Natural killer cell (primary cell): ENCODE results near the gene NES. TPM values are rescaled to one million over a fixed set of nuclear protein-coding genes. Genes with fewer than 3 reads are reported as not detected.

ENCODE experiments used
- ATAC-seq, 3 donors: fragments of 150-1000 bp in 2 of 3; fragments of 200-7000 bp in 1 of 3; cut with Tn5 transposase; 1 replicate in 1 of 3; 2 replicates in 2 of 3; pipeline ENCODE4 v1.10.0; 2021; ENCODE audit warnings: mild to moderate bottlenecking in 2 of 3, moderate library complexity in 2 of 3
- DNase-seq, 2 donors: peaks; one replicate each; pipeline versions ENCODE4 v3.0.0 to v3.0.0-alpha.2; 2013 to 2021; ENCODE audit warnings: mixed read lengths in 1 of 2
- H3K27ac ChIP-seq: one replicate; pipeline ENCODE4 v1.5.1; 2013; ENCODE audit warnings: mild to moderate bottlenecking, low read length
- H3K27me3 ChIP-seq: one replicate; pipeline ENCODE4 v1.6.1; 2013; ENCODE audit warnings: low read length; ENCODE audit not compliant: control insufficient read depth, insufficient read depth
- H3K36me3 ChIP-seq: one replicate; pipeline ENCODE4 v1.6.1; 2013; ENCODE audit warnings: low read length; ENCODE audit not compliant: control insufficient read depth, insufficient read depth
- H3K4me1 ChIP-seq: one replicate; pipeline ENCODE4 v1.6.1; 2013; ENCODE audit warnings: low read length; ENCODE audit not compliant: control insufficient read depth, insufficient read depth
- H3K4me3 ChIP-seq: one replicate; pipeline ENCODE4 v1.5.1; 2013; ENCODE audit warnings: low read length
- H3K9me3 ChIP-seq: one replicate; pipeline ENCODE4 v1.6.1; 2013; ENCODE audit warnings: low read length; ENCODE audit not compliant: control insufficient read depth, insufficient read depth
- H3K27ac Mint-ChIP-seq, 2 donors: one replicate each; pipeline ENCODE4 v1.8.0; 2022; ENCODE audit warnings: mild to moderate bottlenecking in 2 of 2, mixed read lengths in 2 of 2, moderate library complexity in 1 of 2
- H3K27me3 Mint-ChIP-seq, 2 donors: one replicate each; pipeline ENCODE4 v1.8.0; 2022; ENCODE audit warnings: low read depth in 2 of 2, mixed read lengths in 2 of 2
- H3K36me3 Mint-ChIP-seq: one replicate; pipeline ENCODE4 v1.8.0; 2022; ENCODE audit warnings: mixed read lengths
- H3K4me1 Mint-ChIP-seq, 2 donors: one replicate each; pipeline ENCODE4 v1.8.0; 2022; ENCODE audit warnings: mixed read lengths in 2 of 2
- H3K4me3 Mint-ChIP-seq: one replicate; pipeline ENCODE4 v1.8.0; 2022; ENCODE audit warnings: mild to moderate bottlenecking, moderate library complexity, mixed read lengths
- H3K9me3 Mint-ChIP-seq, 2 donors: one replicate each; pipeline ENCODE4 v1.8.0; 2022; ENCODE audit warnings: mixed read lengths in 2 of 2
- CTCF ChIP-seq: fragments of 200-600 bp; IDR thresholded peaks from one replicate; pipeline ENCODE4 v1.8.0; 2022; ENCODE audit warnings: antibody characterized with exemption
- WGBS: methylation state at CpG from one replicate; pipeline ENCODE4 v1.1.7; 2013; ENCODE audit warnings: missing lambda C conversion rate; ENCODE audit not compliant: insufficient coverage; 5-methylcytosine and 5-hydroxymethylcytosine counted together
- intact Hi-C: fragments of 100-400 bp; cut with micrococcal nuclease; formaldehyde crosslinking; loops from one replicate; pipeline ENCODE4 v1.14.2; 2022
- total RNA-seq, 4 donors: library from RNA; stranded (reverse); fragments of 120-200 nt in 1 of 4; gene quantifications; one replicate each; pipeline versions ENCODE4 v1.2.3 to v1.2.4, GENCODE V29; 2013 to 2022

NES gene
- total RNA-seq, 3 donors from 2014 or later (not counting 1 experiment from before 2014, with no cell fraction given): not detected

- WGBS: 69% methylated on average over 5 of the region's 5 CpGs
- H3K4me1 Mint-ChIP-seq: peaks cover 24 to 30% of the 10 kb centered on the region in 2 donors
- H3K27me3 Mint-ChIP-seq: peaks cover 0 to 3% of the 10 kb centered on the region in 2 donors
- intact Hi-C loops: no loop called here
- H3K27ac ChIP-seq: no peak overlapping the region
- DNase-seq (no peak), ATAC-seq (no peak)
- H3K36me3 Mint-ChIP-seq: no peaks in the 10 kb centered on the region
- H3K27ac Mint-ChIP-seq: no peak overlapping the region
- H3K9me3 ChIP-seq: no peaks in the 10 kb centered on the region
- H3K4me3 ChIP-seq: no peak overlapping the region
- H3K4me1 ChIP-seq: peaks cover 51% of the 10 kb centered on the region
- no peak for TF ChIP-seq CTCF
- H3K4me3 Mint-ChIP-seq: no peak overlapping the region
- H3K9me3 Mint-ChIP-seq: no peaks in the 10 kb centered on the region
- H3K36me3 ChIP-seq: no peaks in the 10 kb centered on the region
- H3K27me3 ChIP-seq: no peaks in the 10 kb centered on the region
These were observed 13.0 kb downstream of the NES start for GRCh38 chr1:156664046-156664766.

GRCh38 chr1:156663178-156663577, 14.0 kb downstream of the NES start:
- H3K36me3 ChIP-seq: no peaks in the 10 kb centered on the region
- H3K9me3 ChIP-seq: no peaks in the 10 kb centered on the region
- Mint-ChIP-seq H3K9me3 (no peaks in the 10 kb centered on the region), H3K27ac (peak overlapping the region in 1 of 2 donors; percentile 52), H3K4me1 (peaks cover 34 to 40% of the 10 kb centered on the region in 2 donors), H3K27me3 (peaks cover 0 to 3% of the 10 kb centered on the region in 2 donors), H3K36me3 (no peaks in the 10 kb centered on the region), H3K4me3 (no peak overlapping the region)
- no peak overlapping the region for H3K27ac ChIP-seq
- no peaks in the 10 kb centered on the region for H3K27me3 ChIP-seq
- H3K4me3 ChIP-seq: no peak overlapping the region
- peaks cover 61% of the 10 kb centered on the region for H3K4me1 ChIP-seq
- WGBS: 40% methylated on average over 5 of the region's 5 CpGs
- no peak for TF ChIP-seq CTCF
- ATAC-seq: no peak
- intact Hi-C loops: no loop called here
- DNase-seq: no peak

- peaks cover 35 to 45% of the 10 kb centered on the region in 2 donors for H3K4me1 Mint-ChIP-seq
- DNase-seq (no peak), ATAC-seq (no peak)
- no peaks in the 10 kb centered on the region for H3K9me3 ChIP-seq
- no peak overlapping the region for H3K4me3 ChIP-seq
- peaks cover 0 to 3% of the 10 kb centered on the region in 2 donors for H3K27me3 Mint-ChIP-seq
- peaks cover 66% of the 10 kb centered on the region for H3K4me1 ChIP-seq
- TF ChIP-seq CTCF: no peak
- H3K27me3 ChIP-seq: no peaks in the 10 kb centered on the region
- WGBS: 93% methylated on average over 5 of the region's 5 CpGs
- no peak overlapping the region for H3K4me3 Mint-ChIP-seq
- H3K9me3 Mint-ChIP-seq: no peaks in the 10 kb centered on the region
- no peak overlapping the region for H3K27ac ChIP-seq
- intact Hi-C loops: no loop called here
- no peaks in the 10 kb centered on the region for H3K36me3 Mint-ChIP-seq
- peak overlapping the region in 1 of 2 donors; percentile 52 for H3K27ac Mint-ChIP-seq
- H3K36me3 ChIP-seq: no peaks in the 10 kb centered on the region
These were observed 14.5 kb downstream of the NES start for GRCh38 chr1:156662800-156663055.
